SK-N-SH (cell line): ENCODE results near the gene CCDC171. TPM values are rescaled to one million over a fixed set of nuclear protein-coding genes. Genes with fewer than 3 reads are reported as not detected.

ENCODE experiments used
- CTCF ChIA-PET: fragments of 300-600, 350-600 bp; formaldehyde crosslinking; extraction: SDS; loops from one replicate; lab custom pipeline; 2021; lab: Yijun Ruan, JAX
- POLR2A ChIA-PET: fragments of 350-600 bp; sonication (Branson Sonifier 250); formaldehyde crosslinking; extraction: SDS; loops from one replicate; lab custom pipeline; 2020; ENCODE audit warnings: antibody characterized with exemption, inconsistent platforms; lab: Yijun Ruan, JAX
- DNase-seq: peaks from one replicate; pipeline ENCODE4 v3.0.0; 2012
- H2AFZ ChIP-seq: fragments of 200-600 bp; sonication (generic); 2 replicates; pipeline ENCODE4 v1.8.1; 2016; ENCODE audit warnings: antibody characterized with exemption, mild to moderate bottlenecking, low read depth
- H3F3A ChIP-seq: fragments of 200-600 bp; sonication (generic); replicated peaks from 2 replicates; pipeline ENCODE3; 2016; ENCODE audit warnings: antibody characterized with exemption, mild to moderate bottlenecking; ENCODE audit not compliant: insufficient read depth
- H3K27ac ChIP-seq, 2 experiments: fragments of 200-500 bp in 1 of 2; fragments of 200-600 bp in 1 of 2; sonication (Bioruptor generic) in 1 of 2; sonication (generic), shearing (Covaris generic) in 1 of 2; 2 replicates each; pipeline versions ENCODE4 v1.5.1 to v1.6.1; 2014 to 2016; ENCODE audit warnings: low read depth in 2 of 2, inconsistent platforms in 1 of 2, low read length in 1 of 2, mild to moderate bottlenecking in 1 of 2, mixed read lengths in 1 of 2
- H3K27me3 ChIP-seq: fragments of 200-600 bp; sonication (generic), shearing (Covaris generic); 2 replicates; pipeline ENCODE4 v1.6.1; 2016; ENCODE audit warnings: mixed run types; ENCODE audit not compliant: insufficient read depth
- H3K36me3 ChIP-seq, 2 experiments: fragments of 200-500 bp in 1 of 2; fragments of 200-600 bp in 1 of 2; sonication (Bioruptor generic) in 1 of 2; sonication (generic) in 1 of 2; replicated peaks in 1 of 2; 2 replicates each; pipeline versions ENCODE3 to v1.5.1; 2014 to 2016; ENCODE audit warnings: low read length in 1 of 2, mild to moderate bottlenecking in 1 of 2; ENCODE audit not compliant: insufficient read depth in 2 of 2, control insufficient read depth in 1 of 2
- H3K4me1 ChIP-seq, 2 experiments: fragments of 200-500 bp in 1 of 2; fragments of 200-600 bp in 1 of 2; sonication (Bioruptor generic) in 1 of 2; sonication (generic), shearing (Covaris generic) in 1 of 2; 2 replicates each; pipeline versions ENCODE4 v1.5.1 to v1.6.1; 2014 to 2016; ENCODE audit warnings: low read depth in 1 of 2, low read length in 1 of 2, mixed run types in 1 of 2; ENCODE audit not compliant: insufficient read depth in 2 of 2, control insufficient read depth in 1 of 2
- H3K4me2 ChIP-seq: fragments of 200-600 bp; sonication (generic), shearing (Covaris generic); 2 replicates; pipeline ENCODE4 v1.6.1; 2017; ENCODE audit warnings: mixed run types
- H3K4me3 ChIP-seq, 2 experiments: fragments of 200-500 bp in 1 of 2; fragments of 200-600 bp in 1 of 2; sonication (Bioruptor generic) in 1 of 2; sonication (generic), shearing (Covaris generic) in 1 of 2; 2 replicates each; pipeline versions ENCODE4 v1.5.1 to v1.8.1; 2014 to 2016; ENCODE audit warnings: low read depth in 2 of 2, inconsistent platforms in 1 of 2, low read length in 1 of 2, mild to moderate bottlenecking in 1 of 2, mixed read lengths in 1 of 2, moderate library complexity in 1 of 2
- H3K79me2 ChIP-seq: fragments of 200-600 bp; sonication (generic); 2 replicates; pipeline ENCODE4 v1.8.1; 2017; ENCODE audit warnings: mild to moderate bottlenecking; ENCODE audit not compliant: insufficient read depth
- H3K9ac ChIP-seq: fragments of 200-600 bp; sonication (generic); 2 replicates; pipeline ENCODE4 v1.6.1; 2017; ENCODE audit warnings: mixed run types
- H3K9me2 ChIP-seq: fragments of 200-600 bp; sonication (generic); 2 replicates; pipeline ENCODE4 v1.6.1; 2017; ENCODE audit warnings: mixed run types
- H3K9me3 ChIP-seq: fragments of 200-600 bp; sonication (generic); 2 replicates; pipeline ENCODE4 v1.6.1; 2017; ENCODE audit warnings: mixed run types, mild to moderate bottlenecking, moderate library complexity
- H4K20me1 ChIP-seq: fragments of 200-600 bp; sonication (generic); 2 replicates; pipeline ENCODE4 v1.6.1; 2017; ENCODE audit warnings: mild to moderate bottlenecking, mixed run types; ENCODE audit not compliant: insufficient read depth
- FOXJ3 ChIP-seq: sonication (generic); formaldehyde crosslinking; IDR thresholded peaks from 2 replicates; pipeline ENCODE4 v1.5.1; 2020; ENCODE audit warnings: mild to moderate bottlenecking, missing genetic modification reagents
- FOXM1 ChIP-seq: IDR thresholded peaks from 2 replicates; pipeline ENCODE4 v1.4.0; 2012; ENCODE audit warnings: low read depth, mild to moderate bottlenecking
- REST ChIP-seq: IDR thresholded peaks from 2 replicates; pipeline ENCODE4 v1.6.1; 2012; ENCODE audit warnings: mild to moderate bottlenecking, low read depth, low read length, moderate library complexity
- TAF1 ChIP-seq: IDR thresholded peaks from 2 replicates; pipeline ENCODE4 v1.6.1; 2012; ENCODE audit warnings: low read depth, mild to moderate bottlenecking, low read length, moderate library complexity, borderline replicate concordance
- TEAD4 ChIP-seq: IDR thresholded peaks from 2 replicates; pipeline ENCODE4 v1.4.0; 2012; ENCODE audit warnings: mild to moderate bottlenecking, borderline replicate concordance; ENCODE audit not compliant: insufficient read depth
- USF2 ChIP-seq: fragments of 150-350 bp; IDR thresholded peaks from 2 replicates; pipeline ENCODE4 v1.6.1; 2017; ENCODE audit warnings: antibody characterized with exemption, low read length, low read depth, borderline replicate concordance
- ZBTB33 ChIP-seq: IDR thresholded peaks from 2 replicates; pipeline ENCODE4 v1.4.0; 2012; ENCODE audit warnings: low read depth, borderline replicate concordance
- WGBS: methylation state at CpG from one replicate; pipeline ENCODE4 v1.1.6; 2017; ENCODE audit warnings: low lambda C conversion rate; 5-methylcytosine and 5-hydroxymethylcytosine counted together
- polyA plus RNA-seq, 3 experiments: library from polyadenylated mRNA; depleted of rRNA; stranded (reverse); fragments of >200 nt; gene quantifications; 2 replicates each; pipeline ENCODE4 v1.2.3, GENCODE V29; 2012

The CCDC171 gene
- polyA plus RNA-seq, 1 of the 3 experiments (the other 2 are of a cell fraction): 0.54 TPM

GRCh38 chr9:15831384-15831783, 278.5 kb downstream of the CCDC171 start:
- WGBS: 92% methylated on average over 1 of the region's 1 CpG
- DNase-seq: no peak
- H3K27me3 ChIP-seq: no peaks in the 10 kb centered on the region

More at GRCh38 chr9:15831384-15831783, 278.5 kb downstream of the CCDC171 start:
- POLR2A ChIA-PET: no interaction called here
- Histone ChIP-seq H3K79me2 (no peaks in the 10 kb centered on the region), H3K4me2 (no peak overlapping the region), H2AFZ (no peak overlapping the region), H3K9me2 (no peaks in the 10 kb centered on the region; the same call in 1 of the 2 replicates), H3K9me3 (no peaks in the 10 kb centered on the region), H4K20me1 (no peaks in the 10 kb centered on the region), H3K27ac (no peak overlapping the region), H3K9ac (no peak overlapping the region), H3F3A (no peaks in the 10 kb centered on the region), H3K4me3 (no peak overlapping the region), H3K36me3 (no peaks in the 10 kb centered on the region), H3K4me1 (no peaks in the 10 kb centered on the region; a peak in 1 of 4 replicates)
- CTCF ChIA-PET: interaction anchor here (1.8 kb wide), 1 partner anchor 13 kb away, joined by 4 read pairs; no protein-coding TSS in a partner anchor
- no peak for TF ChIP-seq USF2
- no peak for TF ChIP-seq FOXJ3 (CRISPR knock-in tag)
- no peak for TF ChIP-seq FOXM1
- TF ChIP-seq REST: no peak
- no peak for TF ChIP-seq TEAD4
- no peak for TF ChIP-seq ZBTB33
- TF ChIP-seq TAF1: no peak
